ENCODE measurements around the gene NDUFB4. TPM values are rescaled to one million over a fixed set of nuclear protein-coding genes. Genes with fewer than 3 reads are reported as not detected.

The NDUFB4 gene
- 150 and 170 TPM in 2 replicates for total RNA-seq

- DNase-seq (ENCODE audit: extremely low read depth, low read depth, low spot score), result peak; percentile 93
Measured at GRCh38 chr3:120596116-120596852, at the start of gene NDUFB4. Gene NDUFB4 (plus strand): TSS chr3:120596336. CDS start chr3:120596360, 24 bp downstream.

GRCh38 chr3:120550546-120550945 lies 45.6 kb upstream of the NDUFB4 start:
- DNase-seq (ENCODE audit: extremely low read depth, low read depth, low spot score), result no peak

GRCh38 chr3:120552184-120553172 lies 43.7 kb upstream of the NDUFB4 start:
- no peak for DNase-seq (ENCODE audit: extremely low read depth, low read depth, low spot score)

GRCh38 chr3:120554812-120555606 lies 41.1 kb upstream of the NDUFB4 start:
- DNase-seq (ENCODE audit: extremely low read depth, low read depth, low spot score), result no peak

GRCh38 chr3:120555657-120556509 lies 40.3 kb upstream of the NDUFB4 start:
- DNase-seq (ENCODE audit: extremely low read depth, low read depth, low spot score), result no peak

GRCh38 chr3:120557115-120557514 lies 39.0 kb upstream of the NDUFB4 start:
- DNase-seq (ENCODE audit: extremely low read depth, low read depth, low spot score), result no peak

GRCh38 chr3:120558771-120559241 lies 37.3 kb upstream of the NDUFB4 start:
- DNase-seq (ENCODE audit: extremely low read depth, low read depth, low spot score), result peak; percentile 77

- peak; percentile 9 for DNase-seq (ENCODE audit: extremely low read depth, low read depth, low spot score)
Measured at GRCh38 chr3:120559242-120560061, 36.7 kb upstream of the NDUFB4 start.

- DNase-seq (ENCODE audit: extremely low read depth, low read depth, low spot score), result peak; percentile 2
Measured at GRCh38 chr3:120560304-120561250, 35.6 kb upstream of the NDUFB4 start.

GRCh38 chr3:120561251-120562045 lies 34.7 kb upstream of the NDUFB4 start:
- peak; percentile 58 for DNase-seq (ENCODE audit: extremely low read depth, low read depth, low spot score)

- no peak for DNase-seq (ENCODE audit: extremely low read depth, low read depth, low spot score)
Measured at GRCh38 chr3:120563356-120564022, 32.6 kb upstream of the NDUFB4 start.

GRCh38 chr3:120566243-120566975 lies 29.7 kb upstream of the NDUFB4 start:
- DNase-seq (ENCODE audit: extremely low read depth, low read depth, low spot score), result no peak

- peak; percentile 9 for DNase-seq (ENCODE audit: extremely low read depth, low read depth, low spot score)
Measured at GRCh38 chr3:120567370-120568201, 28.6 kb upstream of the NDUFB4 start.

GRCh38 chr3:120568202-120568531 lies 28.0 kb upstream of the NDUFB4 start:
- no peak for DNase-seq (ENCODE audit: extremely low read depth, low read depth, low spot score)

- DNase-seq (ENCODE audit: extremely low read depth, low read depth, low spot score), result no peak
Measured at GRCh38 chr3:120568598-120568997, 27.5 kb upstream of the NDUFB4 start.
